Mesendoderm (in vitro differentiated cells): ENCODE data around the gene MCM7.

Experiments used
- DNase-seq: peaks from one replicate; pipeline ENCODE4 v3.0.0; 2013
- H2AK5ac ChIP-seq: 2 replicates; pipeline ENCODE4 v1.6.1; 2013; ENCODE audit warnings: low read length, inconsistent platforms
- H2BK120ac ChIP-seq: 2 replicates; pipeline ENCODE4 v1.6.1; 2013; ENCODE audit warnings: low read depth, mild to moderate bottlenecking, low read length, moderate library complexity, mixed read lengths
- H2BK15ac ChIP-seq: replicated peaks from 2 replicates; pipeline ENCODE4 v1.6.1; 2013; ENCODE audit warnings: low read depth, mild to moderate bottlenecking, moderate library complexity
- H2BK5ac ChIP-seq: 2 replicates; pipeline ENCODE4 v1.6.1; 2013; ENCODE audit warnings: low read length, inconsistent platforms
- H3K18ac ChIP-seq: 2 replicates; pipeline ENCODE4 v1.6.1; 2013; ENCODE audit warnings: mild to moderate bottlenecking, low read length, mixed read lengths
- H3K23ac ChIP-seq: one replicate; pipeline ENCODE4 v1.6.1; 2013; ENCODE audit warnings: low read length
- H3K27ac ChIP-seq: 2 replicates; pipeline ENCODE4 v1.5.1; 2013; ENCODE audit warnings: low read depth, mild to moderate bottlenecking, inconsistent platforms, low read length, moderate library complexity
- H3K27me3 ChIP-seq: 2 replicates; pipeline ENCODE4 v1.6.1; 2013; ENCODE audit warnings: low read length, control low read depth, mild to moderate bottlenecking, inconsistent platforms; ENCODE audit not compliant: insufficient read depth, poor library complexity
- H3K36me3 ChIP-seq: 2 replicates; pipeline ENCODE4 v1.6.1; 2013; ENCODE audit warnings: low read length, inconsistent platforms; ENCODE audit not compliant: control insufficient read depth, insufficient read depth
- H3K4ac ChIP-seq: one replicate; pipeline ENCODE4 v1.6.1; 2013; ENCODE audit warnings: low read depth, mild to moderate bottlenecking, low read length, moderate library complexity
- H3K4me1 ChIP-seq: 2 replicates; pipeline ENCODE4 v1.6.1; 2013; ENCODE audit warnings: low read depth, low read length, inconsistent platforms; ENCODE audit not compliant: control insufficient read depth
- H3K4me2 ChIP-seq: 2 replicates; pipeline ENCODE4 v1.6.1; 2013; ENCODE audit warnings: low read length
- H3K4me3 ChIP-seq: 2 replicates; pipeline ENCODE4 v1.5.1; 2013; ENCODE audit warnings: mild to moderate bottlenecking, low read length
- H3K56ac ChIP-seq: one replicate; pipeline ENCODE4 v1.6.1; 2013; ENCODE audit warnings: low read length
- H3K79me1 ChIP-seq: 2 replicates; pipeline ENCODE4 v1.6.1; 2013; ENCODE audit warnings: low read length, inconsistent platforms
- H3K79me2 ChIP-seq: 2 replicates; pipeline ENCODE4 v1.6.1; 2013; ENCODE audit warnings: mild to moderate bottlenecking, low read length; ENCODE audit not compliant: control insufficient read depth, insufficient read depth
- H3K9ac ChIP-seq: 2 replicates; pipeline ENCODE4 v1.6.1; 2013; ENCODE audit warnings: low read length, inconsistent platforms
- H4K5ac ChIP-seq: one replicate; pipeline ENCODE4 v1.6.1; 2013; ENCODE audit warnings: low read length
- H4K8ac ChIP-seq: one replicate; pipeline ENCODE4 v1.6.1; 2013; ENCODE audit warnings: low read depth, mild to moderate bottlenecking, control low read depth, low read length, moderate library complexity
- whole genome bisulfite sequencing: extraction: QIAGEN DNeasy Blood & Tissue Kit; methylation state at CpG from one replicate; pipeline ENCODE4 v1.1.7; 2013; ENCODE audit warnings: low lambda C conversion rate, missing lambda C conversion rate; ENCODE audit not compliant: insufficient coverage; ENCODE audit errors: extremely low coverage; 5-methylcytosine and 5-hydroxymethylcytosine counted together

The MCM7 gene

GRCh38 chr7:100095289-100095688 lies 5.9 kb downstream of the MCM7 start:
- Histone ChIP-seq H2BK120ac (no peak overlapping the region), H3K4ac (no peak overlapping the region), H3K18ac (no peak overlapping the region), H4K8ac (no peak overlapping the region), H3K4me2 (no peak overlapping the region), H3K79me2 (peaks cover 35% of the 10 kb centered on the region), H2BK15ac (no peak overlapping the region), H3K27ac (no peak overlapping the region), H3K36me3 (peaks cover 47% of the 10 kb centered on the region), H4K5ac (no peak overlapping the region), H3K4me3 (no peak overlapping the region), H2AK5ac (no peak overlapping the region), H3K4me1 (peaks cover 5% of the 10 kb centered on the region), H3K56ac (no peak overlapping the region), H3K23ac (no peak overlapping the region), H2BK5ac (no peak overlapping the region), H3K9ac (no peak overlapping the region), H3K79me1 (peaks cover 24% of the 10 kb centered on the region), H3K27me3 (no peaks in the 10 kb centered on the region)
- WGBS, result no CpG with 5 or more reads among the region's 9 CpGs
- DNase-seq, result no peak

GRCh38 chr7:100093925-100094486 lies 7.2 kb downstream of the MCM7 start:
- Histone ChIP-seq H3K18ac (no peak overlapping the region), H3K4ac (no peak overlapping the region), H2BK120ac (no peak overlapping the region), H3K4me3 (no peak overlapping the region), H3K56ac (no peak overlapping the region), H3K9ac (no peak overlapping the region), H3K79me1 (peaks cover 21% of the 10 kb centered on the region), H4K8ac (no peak overlapping the region), H3K79me2 (peaks cover 24% of the 10 kb centered on the region), H3K27me3 (no peaks in the 10 kb centered on the region), H3K36me3 (peaks cover 40% of the 10 kb centered on the region), H3K4me2 (no peak overlapping the region), H3K27ac (no peak overlapping the region), H2AK5ac (no peak overlapping the region), H4K5ac (no peak overlapping the region), H3K4me1 (no peaks in the 10 kb centered on the region), H2BK15ac (no peak overlapping the region), H2BK5ac (no peak overlapping the region), H3K23ac (no peak overlapping the region)
- no CpG with 5 or more reads among the region's 16 CpGs for WGBS
- DNase-seq, result no peak

GRCh38 chr7:100093498-100093897 lies 7.7 kb downstream of the MCM7 start:
- Histone ChIP-seq H3K79me2 (peaks cover 19% of the 10 kb centered on the region), H4K8ac (no peak overlapping the region), H3K27ac (no peak overlapping the region), H3K4me1 (no peaks in the 10 kb centered on the region), H2BK15ac (no peak overlapping the region), H3K23ac (no peak overlapping the region), H3K4me3 (no peak overlapping the region), H3K56ac (no peak overlapping the region), H3K4ac (no peak overlapping the region), H4K5ac (no peak overlapping the region), H2BK5ac (no peak overlapping the region), H3K18ac (no peak overlapping the region), H2BK120ac (no peak overlapping the region), H3K4me2 (no peak overlapping the region), H2AK5ac (no peak overlapping the region), H3K79me1 (peaks cover 17% of the 10 kb centered on the region), H3K27me3 (no peaks in the 10 kb centered on the region), H3K36me3 (peaks cover 35% of the 10 kb centered on the region), H3K9ac (no peak overlapping the region)
- no CpG with 5 or more reads among the region's 13 CpGs for WGBS
- no peak for DNase-seq

DNA sequence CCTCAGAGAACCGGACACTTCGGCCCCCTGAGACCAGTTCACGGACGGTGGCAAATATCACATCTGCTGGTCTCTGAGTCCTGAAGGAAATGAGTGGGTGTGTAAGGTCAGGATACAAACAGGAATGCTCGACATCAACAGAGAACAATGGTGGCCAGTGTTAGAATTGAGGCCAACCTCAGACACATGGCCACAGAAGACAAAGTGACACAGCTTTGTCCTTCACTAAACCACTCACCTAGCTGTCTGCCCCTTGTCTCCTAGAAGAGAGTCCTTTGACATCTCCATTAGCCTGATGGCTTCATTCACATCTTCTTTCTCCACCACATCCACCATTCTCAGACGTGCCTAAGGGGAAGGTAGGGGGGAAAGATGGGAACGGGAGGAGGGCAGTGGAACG lies 8.1 kb downstream of the MCM7 start:
- H3K9ac ChIP-seq, result no peak overlapping the region
- peaks cover 31% of the 10 kb centered on the region for H3K36me3 ChIP-seq
- no peaks in the 10 kb centered on the region for H3K4me1 ChIP-seq
- H2BK5ac ChIP-seq, result no peak overlapping the region
- no peak overlapping the region for H3K27ac ChIP-seq
- H3K79me2 ChIP-seq, result peaks cover 15% of the 10 kb centered on the region
- no peaks in the 10 kb centered on the region for H3K27me3 ChIP-seq
- no peak overlapping the region for H4K8ac ChIP-seq
- H3K79me1 ChIP-seq, result peaks cover 12% of the 10 kb centered on the region
- no peak overlapping the region for H3K4ac ChIP-seq
- H3K18ac ChIP-seq, result no peak overlapping the region
- no peak overlapping the region for H3K56ac ChIP-seq
- no peak overlapping the region for H2AK5ac ChIP-seq
- no peak for DNase-seq
- no peak overlapping the region for H4K5ac ChIP-seq
- no peak overlapping the region for H2BK120ac ChIP-seq
- H3K4me2 ChIP-seq, result no peak overlapping the region
- no CpG with 5 or more reads among the region's 8 CpGs for WGBS
- no peak overlapping the region for H3K23ac ChIP-seq
- H2BK15ac ChIP-seq, result no peak overlapping the region
- H3K4me3 ChIP-seq, result no peak overlapping the region

DNA sequence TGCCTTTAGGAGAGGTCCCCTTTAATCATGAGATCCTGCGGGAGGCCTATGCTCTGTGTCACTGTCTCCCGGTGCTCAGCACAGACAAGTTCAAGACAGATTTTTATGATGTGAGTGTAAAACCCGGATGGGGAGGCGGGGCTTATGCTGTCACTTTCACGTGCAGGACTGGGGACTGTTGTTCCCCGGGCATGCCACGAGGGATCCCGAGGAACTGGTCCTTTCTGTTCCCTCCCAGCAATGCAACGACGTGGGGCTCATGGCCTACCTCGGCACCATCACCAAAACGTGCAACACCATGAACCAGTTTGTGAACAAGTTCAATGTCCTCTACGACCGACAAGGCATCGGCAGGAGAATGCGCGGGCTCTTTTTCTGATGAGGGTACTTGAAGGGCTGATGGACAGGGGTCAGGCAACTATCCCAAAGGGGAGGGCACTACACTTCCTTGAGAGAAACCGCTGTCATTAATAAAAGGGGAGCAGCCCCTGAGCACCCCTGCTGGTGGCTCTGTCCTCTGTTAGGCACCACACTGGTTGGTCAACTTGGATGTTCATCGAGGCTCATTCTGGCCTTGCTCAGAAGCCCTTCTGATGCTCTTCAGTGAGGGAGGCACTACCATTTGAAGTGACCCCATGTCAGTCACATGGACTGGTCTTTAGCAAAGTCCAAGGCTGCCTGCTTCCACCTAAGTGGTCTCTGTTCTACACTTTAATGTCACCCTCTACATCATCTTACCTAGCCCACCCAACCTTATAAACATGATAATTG lies 9.6 kb downstream of the MCM7 start:
- Histone ChIP-seq H3K4me2 (no peak overlapping the region), H2BK120ac (no peak overlapping the region), H3K56ac (no peak overlapping the region), H2BK15ac (no peak overlapping the region), H3K23ac (no peak overlapping the region), H3K4me3 (no peak overlapping the region), H2BK5ac (no peak overlapping the region), H2AK5ac (no peak overlapping the region), H3K27ac (no peak overlapping the region), H4K8ac (no peak overlapping the region), H3K27me3 (no peaks in the 10 kb centered on the region), H4K5ac (no peak overlapping the region), H3K36me3 (peaks cover 20% of the 10 kb centered on the region), H3K79me2 (peaks cover 5% of the 10 kb centered on the region), H3K9ac (no peak overlapping the region), H3K18ac (no peak overlapping the region), H3K4ac (no peak overlapping the region), H3K4me1 (no peaks in the 10 kb centered on the region), H3K79me1 (peaks cover 4% of the 10 kb centered on the region)
- peak; percentile 61 for DNase-seq
- no CpG with 5 or more reads among the region's 19 CpGs for WGBS
